NCI-H2081 (cell line): ENCODE measurements around the gene TMC1.
"Not testable (repeated sequence)": the region's sequence is repeated elsewhere in the genome, so short reads cannot be mapped to it uniquely, and the experiment has no call there.

Experiments
- DNase-seq, 2 experiments: peaks; one replicate each; lab custom pipeline; 2025; lab: John Stamatoyannopoulos, UW

TMC1 gene

DNA sequence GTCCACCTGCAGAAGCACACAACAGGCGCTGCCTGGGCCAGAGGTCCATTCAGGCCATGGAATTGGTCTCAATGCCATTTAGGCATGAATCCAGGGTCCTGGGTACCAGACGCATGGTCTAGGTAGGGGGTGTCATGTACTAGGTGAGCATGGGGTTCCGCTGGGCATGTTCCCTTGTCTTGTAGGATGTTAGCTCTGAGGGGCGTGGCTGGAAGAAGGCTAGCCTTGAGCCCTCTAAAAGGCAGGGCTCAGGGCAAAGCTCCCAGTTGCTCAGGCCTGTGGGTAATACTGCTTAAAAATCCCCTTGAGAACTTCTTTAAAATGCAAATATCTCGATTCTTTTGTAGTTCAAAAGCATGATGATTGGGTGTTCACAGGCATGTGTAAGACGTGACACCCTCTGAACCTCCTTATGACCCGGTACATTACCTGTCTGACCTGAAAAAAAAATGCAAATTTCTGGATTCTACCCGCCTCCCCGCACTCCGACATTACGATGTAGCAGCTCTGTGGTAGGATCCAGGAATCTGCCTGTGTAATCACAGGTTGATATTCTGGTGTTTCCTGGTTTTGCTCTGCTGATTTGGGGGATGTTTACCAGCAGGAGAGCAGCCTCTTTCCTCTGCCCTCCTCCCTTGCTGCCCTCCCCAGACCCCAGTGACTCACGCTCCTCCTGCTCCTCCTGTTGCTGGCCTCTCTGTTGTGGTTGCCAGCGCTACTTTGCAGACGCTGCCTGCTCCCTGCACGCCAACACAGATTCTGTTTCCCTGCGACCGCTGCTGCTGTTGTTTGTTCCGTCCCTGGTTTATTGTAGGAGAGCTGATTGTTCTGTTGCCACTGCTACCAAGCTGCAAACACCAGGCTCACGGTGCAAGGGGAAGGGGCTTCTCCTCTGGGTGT, 5.7 kb downstream of the TMC1 start:
- peak; percentile 13 to 35 for DNase-seq

DNA sequence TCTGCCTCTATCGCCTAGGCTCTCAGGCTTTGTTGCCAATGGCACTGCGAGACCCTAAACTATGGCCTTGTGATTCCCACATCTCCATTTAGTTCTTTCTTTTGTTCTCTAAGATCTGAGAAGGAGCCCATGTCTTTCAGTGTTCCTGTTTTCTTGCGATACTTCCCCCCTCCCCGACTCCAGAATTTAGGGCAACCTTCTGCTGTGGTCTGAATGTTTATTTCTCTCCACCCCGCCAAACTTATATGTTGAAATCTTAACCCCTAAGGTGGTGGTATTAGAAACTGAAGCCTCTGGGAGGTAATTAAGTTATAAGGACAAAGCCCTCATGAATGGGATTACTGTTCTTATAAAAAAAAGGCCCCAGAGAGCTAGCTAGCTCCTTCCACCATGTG, 6.4 kb downstream of the TMC1 start:
- no peak for DNase-seq

DNA sequence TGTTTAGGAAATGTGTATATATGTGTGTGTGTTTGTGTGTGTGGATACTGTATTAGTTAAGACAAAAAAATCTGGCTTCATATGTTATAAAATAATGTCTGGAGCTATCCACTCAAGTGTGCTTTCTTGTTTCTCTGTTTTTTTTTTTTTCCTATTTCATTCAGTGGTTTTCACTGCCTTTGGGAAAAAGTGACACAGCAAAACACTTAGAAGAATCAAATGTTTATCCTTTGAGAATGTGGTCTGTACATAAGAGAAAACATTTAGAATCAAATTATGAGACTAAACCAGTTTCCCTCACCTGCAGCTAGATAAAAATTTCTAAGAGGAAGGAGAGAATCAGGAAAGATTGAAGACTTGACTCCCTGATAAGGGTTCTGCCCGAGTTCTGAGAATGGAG, 8.1 kb downstream of the TMC1 start:
- no peak for DNase-seq

DNA sequence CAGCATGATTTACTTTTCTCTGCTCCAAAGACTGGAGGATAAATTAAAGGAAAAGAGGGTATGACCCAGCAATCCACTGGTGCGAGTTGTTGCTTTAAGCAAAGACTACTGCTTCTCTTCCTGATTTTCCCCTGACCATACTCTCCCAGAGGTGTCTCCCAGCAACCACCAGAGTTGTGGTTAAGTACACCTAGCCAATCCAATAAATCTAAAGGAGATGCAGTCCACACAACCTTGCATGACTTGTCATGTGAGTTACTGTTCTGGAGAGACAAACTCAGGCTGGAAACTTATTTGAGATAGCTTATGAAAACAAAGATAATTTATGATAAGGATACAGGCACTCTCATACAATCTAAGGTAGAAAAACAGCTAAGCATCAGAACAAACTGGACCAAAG, 11.9 kb downstream of the TMC1 start:
- DNase-seq: no peak

DNA sequence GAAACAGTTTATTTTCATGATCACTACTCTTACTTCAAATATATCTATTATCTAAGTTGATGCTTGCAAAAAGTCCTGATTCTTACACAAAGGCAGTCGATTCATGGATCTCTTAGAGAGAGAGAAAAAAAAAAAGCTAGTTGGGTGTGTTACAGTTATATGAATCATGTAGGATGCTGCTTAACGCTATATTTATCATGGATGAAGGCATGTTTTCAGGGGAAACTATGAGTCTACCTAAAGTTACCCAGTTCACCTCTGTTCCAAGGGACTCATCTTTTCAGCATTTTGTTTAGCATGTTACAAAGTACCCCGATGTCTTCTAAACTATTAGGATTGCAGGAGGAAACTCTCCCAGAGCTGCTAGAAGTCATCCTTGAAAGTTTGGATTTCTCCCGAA, 13.5 kb downstream of the TMC1 start:
- no peak for DNase-seq

DNA sequence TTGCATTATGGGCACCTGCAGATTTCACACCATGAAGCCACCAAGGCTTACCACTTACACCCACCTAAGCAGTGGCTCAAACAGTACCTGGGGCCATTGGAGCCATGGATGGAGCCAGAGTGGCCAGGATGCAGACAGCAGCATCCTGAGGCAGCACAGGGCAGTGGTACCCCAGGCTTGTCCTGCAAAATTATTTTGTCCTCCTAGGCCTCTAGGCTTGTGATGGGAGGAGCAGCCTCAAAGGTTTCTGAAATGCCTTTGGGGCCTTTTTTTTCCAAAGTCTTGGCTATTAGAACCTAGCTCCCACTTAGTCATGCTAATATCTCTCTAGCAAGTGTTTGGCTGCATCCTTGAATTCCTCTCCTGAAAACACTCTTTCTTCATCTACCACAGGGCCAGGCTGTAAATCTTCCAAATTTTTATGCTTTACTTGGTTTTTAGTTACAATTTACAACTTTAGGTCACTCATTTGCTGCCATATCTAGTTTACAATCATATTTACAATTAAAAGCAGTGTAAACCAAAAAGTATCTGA, 15.7 kb downstream of the TMC1 start:
- no peak for DNase-seq

DNA sequence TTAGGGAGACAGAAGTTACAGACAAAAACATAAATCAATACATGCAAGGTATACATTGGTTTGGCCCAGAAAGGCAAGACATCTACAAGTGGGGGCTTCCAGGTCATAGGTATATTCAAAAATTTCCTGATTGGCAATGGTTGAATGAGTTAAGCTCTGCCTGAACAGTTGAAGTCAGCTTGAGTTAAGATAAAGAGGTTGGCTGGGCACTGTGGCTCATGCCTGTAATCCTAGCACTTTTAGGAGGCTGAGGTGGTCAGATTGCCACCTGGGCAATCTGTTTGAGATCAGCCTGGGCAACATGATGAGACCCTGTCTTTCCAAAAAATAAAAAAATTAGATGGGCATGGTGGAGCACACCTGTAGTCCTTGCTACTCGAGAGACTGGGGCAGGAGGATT, 16.3 kb downstream of the TMC1 start:
- DNase-seq: no peak

DNA sequence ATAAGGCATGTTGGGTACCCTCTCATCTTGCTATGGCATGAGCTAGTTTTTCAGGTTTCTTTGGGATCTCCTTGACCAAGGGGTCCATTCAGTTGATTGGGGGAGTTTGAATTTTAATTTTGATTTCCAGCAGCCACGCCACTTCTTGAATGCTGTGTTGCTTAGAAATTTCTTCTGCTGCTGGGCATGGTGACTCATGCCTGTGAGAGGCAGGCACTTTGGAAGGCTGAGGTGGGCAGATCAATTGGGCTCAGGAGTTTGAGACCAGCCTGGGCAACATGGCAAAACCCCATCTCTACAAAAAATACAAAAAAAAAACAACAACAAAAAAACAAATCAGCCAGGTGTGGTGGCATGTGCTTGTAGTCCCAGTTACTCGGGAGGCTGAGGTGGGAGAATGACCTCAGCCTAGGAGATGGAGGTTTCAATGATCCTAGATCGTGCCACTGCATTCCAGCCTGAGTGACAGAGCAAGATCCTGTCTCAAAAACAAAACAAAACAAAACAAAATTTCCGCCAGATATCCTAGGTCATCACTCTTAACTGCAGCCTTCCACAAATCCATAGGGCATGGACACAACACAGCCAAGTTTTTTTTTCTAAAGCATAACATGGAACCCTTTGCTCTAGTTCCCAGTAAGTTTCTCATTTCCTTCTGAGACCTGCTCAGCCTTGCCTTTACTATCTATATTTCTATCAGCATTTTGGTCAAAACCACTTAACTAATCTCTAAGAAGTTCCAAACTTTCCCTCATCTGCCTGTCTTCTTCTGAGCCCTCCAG, 17.7 kb downstream of the TMC1 start:
- no peak for DNase-seq

DNA sequence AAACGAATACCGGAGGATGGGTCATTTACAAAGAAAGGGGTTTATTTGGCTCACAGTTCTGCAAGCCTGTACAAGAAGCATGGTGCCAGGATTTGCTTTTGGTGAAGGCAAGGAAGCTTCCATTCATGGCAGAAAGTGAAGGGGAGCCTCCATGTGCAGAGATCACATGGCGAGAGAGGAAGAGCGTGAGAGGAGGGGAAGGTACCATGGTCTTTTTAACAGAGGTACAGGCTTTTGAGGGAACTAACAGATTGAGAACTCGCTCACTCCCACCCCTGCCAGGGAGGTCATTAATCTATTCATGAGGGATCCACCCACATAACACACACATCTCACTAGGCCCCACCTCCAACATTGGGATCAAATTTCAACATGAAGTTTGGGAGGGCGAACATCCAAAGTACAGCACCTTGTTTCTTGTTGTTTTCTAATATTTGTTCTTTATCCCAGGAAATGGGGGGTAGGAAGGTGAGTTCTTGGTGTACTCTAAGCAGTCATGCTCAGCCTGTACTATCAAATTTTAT, 18.5 kb downstream of the TMC1 start:
- DNase-seq: no peak

DNA sequence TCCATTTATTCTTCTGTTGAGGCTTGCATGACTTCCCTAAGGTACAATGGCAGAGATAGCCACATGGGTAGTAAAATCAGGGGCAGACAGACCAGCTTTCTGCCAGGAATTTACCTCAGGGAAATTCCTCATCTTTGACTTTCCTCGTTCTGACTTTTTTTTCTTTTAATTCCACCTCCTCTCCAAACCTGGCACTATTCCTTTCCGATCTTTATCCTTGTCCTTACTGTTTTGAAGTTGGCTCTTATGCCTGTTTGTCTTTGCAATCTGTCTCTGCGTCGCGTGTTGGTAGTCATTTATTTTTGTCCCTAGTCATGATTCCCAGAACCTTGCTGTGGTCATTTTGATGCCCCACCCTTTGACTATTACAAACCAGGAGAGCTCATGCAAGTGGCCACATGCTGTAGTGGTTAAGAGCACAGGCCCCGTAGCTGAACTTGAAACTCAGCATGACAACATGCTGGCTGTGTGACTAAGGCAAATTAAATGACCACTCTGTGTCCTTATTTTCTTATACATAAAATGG, 19.0 kb downstream of the TMC1 start:
- DNase-seq: no peak

DNA sequence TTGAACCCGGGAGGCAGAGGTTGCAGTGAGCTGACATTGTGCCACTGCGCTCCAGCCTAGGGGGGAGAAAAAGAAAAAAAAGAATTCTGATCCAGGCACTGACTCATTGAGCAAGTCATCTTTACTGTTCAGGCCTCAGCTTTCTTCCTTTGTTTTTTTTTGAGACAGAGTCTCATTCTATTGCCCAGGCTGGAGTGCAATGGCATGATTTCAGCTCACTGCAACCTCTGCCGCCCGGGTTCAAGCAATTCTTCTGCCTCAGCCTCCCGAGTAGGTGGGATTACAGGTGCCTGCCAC, 21.1 kb downstream of the TMC1 start:
- not testable (repeated sequence) for DNase-seq

DNA sequence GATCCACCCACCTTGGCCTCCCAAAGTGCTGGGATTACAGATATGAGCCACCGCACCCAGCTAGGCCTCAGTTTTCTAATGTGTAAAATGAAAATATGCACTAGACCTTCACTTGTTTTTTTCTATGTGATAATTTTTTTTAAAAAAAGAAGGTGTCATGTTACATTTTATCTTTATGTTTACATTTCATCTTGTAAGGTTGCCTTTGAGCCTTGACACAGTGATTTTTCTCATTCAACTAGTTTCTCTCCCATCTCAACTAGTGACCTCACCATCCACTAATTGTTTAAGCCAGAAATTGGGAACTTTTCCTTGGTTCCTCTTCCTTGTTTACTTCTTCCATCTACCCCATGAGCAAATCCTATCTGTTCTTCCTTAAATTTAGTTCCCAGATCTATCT, 21.5 kb downstream of the TMC1 start:
- no peak for DNase-seq

DNA sequence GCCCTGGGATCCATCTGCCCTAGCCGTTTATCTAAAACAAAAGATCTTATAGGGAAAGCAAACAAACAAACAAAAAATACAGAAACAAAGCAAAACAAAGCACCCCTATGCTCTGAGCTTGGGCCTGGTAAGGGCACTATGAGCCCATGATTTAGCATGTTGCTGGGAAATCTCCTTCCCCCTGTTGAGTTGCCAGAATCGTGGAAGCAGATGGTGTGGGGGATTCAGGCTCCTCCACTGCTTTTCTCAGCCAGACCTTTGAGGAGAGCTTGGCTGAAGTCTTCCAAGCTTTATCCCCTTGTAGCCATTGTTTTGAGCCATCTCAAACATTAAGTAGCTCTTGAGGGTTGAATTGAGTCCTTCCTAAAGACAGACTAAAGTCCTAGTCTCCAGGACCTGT, 29.9 kb downstream of the TMC1 start:
- DNase-seq: no peak

DNA sequence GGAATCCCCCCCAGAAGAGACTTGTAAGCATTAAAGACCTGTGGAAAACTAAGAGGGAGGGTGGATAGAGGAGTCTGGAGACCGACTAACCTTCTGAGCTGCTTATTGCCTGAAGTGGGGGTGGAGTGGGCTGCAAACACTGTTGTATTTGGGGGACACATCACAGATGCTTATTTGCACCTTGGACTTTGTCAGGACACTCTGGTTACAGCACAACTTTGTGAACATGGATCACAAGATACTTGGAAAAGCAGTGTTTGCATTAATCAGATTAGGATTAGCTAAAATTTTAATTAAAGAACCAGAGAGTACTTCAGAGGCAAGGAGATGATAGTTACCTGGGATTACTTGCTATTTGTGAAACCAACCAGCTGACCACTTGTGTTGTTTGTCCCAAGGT, 30.9 kb downstream of the TMC1 start:
- no peak for DNase-seq

DNA sequence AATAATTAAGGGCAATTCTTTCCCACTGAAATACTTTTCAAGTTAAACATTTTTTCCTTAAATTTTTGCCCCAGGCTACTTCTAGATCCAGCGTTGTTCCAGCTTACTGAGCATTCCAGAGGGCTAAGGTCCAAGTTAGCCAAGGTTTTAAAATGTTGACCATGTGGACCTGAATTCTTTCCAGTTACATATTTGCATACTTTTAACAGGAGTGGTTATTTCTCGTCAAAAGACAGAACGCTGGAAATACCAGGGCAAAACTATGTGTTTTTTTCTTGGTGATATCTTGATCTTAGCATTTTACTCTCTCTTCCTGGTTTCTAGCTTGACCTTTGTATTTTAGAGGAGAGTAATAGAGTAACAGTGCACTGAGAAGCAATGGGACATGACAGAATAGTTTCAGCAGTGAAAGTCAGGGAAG, 32.8 kb downstream of the TMC1 start:
- no peak for DNase-seq

DNA sequence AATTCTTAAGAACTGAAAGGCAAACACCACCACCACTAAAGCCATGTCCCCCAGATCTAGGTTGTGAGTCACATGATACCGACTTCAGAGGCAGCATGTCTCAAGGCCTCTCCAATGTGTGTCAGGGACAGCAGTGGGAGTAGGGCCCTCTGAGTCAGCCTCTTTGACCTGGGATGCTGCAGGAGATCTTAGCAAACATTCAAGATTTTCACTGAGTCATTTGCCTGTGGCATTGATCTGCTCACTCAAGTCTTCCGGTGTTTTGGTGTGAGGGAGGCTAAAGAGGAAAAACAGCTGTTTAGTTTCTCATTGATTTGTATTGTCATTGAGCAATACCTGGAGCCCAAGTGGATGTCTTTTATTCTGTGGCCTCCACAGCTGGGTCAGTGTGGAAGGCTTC, 36.1 kb downstream of the TMC1 start:
- no peak for DNase-seq

DNA sequence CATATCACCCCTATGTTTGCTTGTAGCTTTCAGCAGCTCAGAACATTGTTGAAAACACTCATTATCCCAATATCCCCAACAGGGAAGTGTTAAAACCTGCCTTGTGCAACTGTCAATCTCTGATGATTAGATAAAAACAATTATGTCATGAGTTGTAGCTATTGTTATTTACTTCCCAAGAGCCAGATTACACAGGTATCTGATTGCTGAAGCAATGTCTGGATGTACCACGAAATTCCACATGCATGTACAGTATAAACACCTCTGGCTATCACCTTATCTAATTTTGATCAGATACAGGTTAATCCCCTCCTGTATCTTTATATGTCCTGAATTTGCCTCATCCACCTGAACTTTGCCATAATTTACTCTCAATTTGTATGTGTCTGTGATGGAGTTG, 38.7 kb downstream of the TMC1 start:
- no peak for DNase-seq

DNA sequence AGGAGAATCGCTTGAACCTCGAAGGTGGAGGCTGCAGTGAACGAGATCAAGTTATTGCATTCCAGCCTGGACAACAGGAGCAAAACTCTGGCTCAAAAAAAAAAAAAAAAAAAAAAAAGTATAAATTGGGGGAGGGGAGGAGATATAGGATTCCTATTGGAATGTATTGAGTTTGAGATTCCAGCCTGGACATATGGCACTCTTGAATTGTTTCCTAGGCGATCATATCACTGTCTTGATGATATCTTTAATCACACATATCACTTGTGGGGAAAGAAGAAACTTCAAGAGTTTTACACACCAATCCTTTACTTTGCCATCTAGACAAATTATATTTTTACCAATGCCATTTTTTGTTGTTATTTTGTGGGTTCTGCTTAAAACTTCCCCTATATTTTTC, 42.4 kb downstream of the TMC1 start:
- DNase-seq: no peak

DNA sequence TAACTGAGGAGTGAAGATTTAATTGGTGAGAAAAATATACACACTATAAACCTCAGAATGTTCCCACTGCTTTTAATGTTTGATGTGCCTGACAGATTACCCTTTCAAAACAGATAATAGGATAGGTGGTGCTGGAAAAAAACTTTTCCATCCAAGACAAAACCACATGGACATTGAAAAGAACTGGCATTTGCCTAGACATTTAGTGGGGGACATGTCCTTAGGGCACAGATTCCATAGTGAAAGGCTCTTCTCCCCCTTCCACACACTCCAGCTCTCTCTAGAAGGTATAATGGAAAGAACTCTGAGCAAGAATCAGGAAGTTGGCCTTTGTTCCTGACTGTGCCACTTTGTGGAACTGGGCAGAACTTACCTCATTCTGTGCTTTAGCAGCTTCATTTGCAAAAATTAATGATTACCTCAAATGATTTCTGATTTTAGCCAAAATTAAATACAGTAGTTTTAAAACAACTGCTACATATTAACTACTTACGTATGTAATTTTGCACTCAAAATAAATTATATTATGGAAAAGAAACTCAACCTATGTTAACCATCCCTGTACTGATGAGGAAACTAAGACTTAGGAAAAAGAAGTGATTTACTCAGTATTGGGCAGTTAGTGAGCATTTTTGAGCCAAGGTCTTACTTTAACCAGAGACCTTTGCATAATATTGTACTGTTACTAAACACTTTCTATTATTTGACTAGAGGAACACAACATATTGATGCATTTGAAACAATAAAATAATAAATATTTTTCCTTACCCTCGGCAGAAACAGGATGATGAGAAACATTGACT, 43.3 kb downstream of the TMC1 start:
- peak in 1 of 2 experiments; percentile 13 for DNase-seq

DNA sequence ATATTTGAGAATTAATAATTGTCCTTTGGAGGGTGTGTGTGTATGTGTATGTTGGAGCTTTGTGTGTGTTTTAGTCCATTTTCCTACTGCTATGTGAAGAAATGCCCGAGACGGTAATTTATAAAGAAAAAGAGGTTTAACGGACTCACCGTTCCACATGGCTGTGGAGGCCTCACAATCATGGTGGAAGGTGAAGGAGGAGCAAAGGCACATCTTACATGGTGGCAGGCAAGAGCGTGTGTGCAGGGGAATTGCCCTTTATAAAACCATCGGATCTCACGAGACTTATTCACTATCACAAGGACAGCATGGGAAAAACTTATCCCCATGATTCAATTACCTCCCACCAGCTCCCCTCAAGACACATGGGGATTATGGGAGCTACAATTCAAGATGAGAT, 44.1 kb downstream of the TMC1 start:
- DNase-seq: no peak

DNA sequence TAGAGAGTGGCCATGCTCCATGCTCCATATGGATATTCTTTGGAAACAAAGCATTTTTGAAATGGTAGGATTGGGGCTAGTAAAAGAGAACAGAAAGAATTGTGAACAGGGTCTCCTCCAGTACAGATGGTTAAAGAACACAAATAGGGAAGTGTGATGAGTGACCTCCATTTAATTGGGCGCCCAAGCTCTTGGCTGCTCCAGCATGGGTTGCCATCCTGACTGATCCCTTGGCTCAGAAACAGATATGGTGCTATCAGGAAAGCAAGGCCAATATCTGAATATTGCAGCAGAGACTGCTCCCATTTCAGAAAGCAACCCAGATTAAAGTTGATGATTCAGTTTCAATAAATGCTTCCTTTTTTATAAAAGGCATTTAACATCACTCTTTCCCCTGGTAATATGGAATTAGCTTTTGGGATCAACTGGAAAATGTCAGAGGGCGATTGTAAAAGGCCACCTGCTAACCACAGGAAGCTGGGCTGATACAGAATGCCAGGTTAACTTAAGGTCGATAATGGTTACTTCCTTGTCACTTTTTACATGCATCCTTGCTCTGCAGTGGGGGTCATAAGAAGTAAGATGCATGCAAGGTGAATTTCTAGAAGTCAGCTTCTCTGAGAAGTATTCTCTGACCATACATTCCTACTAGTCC, 52.9 kb downstream of the TMC1 start:
- DNase-seq: no peak
